Measurements from ENCODE around the gene POLD2. TPM values are rescaled to one million over a fixed set of nuclear protein-coding genes. Genes with fewer than 3 reads are reported as not detected.

Gene POLD2
- total RNA-seq, 1 experiment from 2014 or later, result 179 TPM

DNA sequence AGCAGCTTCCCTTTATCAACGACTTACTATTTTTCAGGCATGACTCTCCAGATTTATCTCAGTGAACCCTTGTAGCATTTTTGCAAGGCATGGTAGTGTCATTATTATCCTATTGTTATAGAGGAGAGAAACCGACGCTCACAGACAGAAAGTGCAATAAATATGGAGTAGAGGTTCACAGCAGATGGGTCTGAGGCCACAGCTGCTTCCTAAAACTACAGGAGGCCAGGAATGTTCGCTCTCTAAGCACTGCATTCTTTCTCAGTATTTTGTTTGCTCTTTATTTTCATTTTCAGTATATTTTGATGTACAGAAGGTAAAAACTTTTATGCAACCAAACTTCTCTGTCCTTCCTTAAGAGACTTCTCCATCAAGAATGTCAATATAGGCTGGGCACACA is 23.7 kb downstream of the POLD2 start:
- Mint-ChIP-seq H3K36me3 (ENCODE audit: insufficient read depth, unreplicated experiment) (peaks cover 7% of the 10 kb centered on the region), H3K9me3 (ENCODE audit: unreplicated experiment) (no peaks in the 10 kb centered on the region), H3K4me1 (ENCODE audit: insufficient read depth, unreplicated experiment) (peaks cover 19% of the 10 kb centered on the region), H3K27ac (ENCODE audit: low read depth, unreplicated experiment) (no peak overlapping the region), H3K4me3 (ENCODE audit: unreplicated experiment) (no peak overlapping the region), H3K27me3 (ENCODE audit: insufficient read depth, unreplicated experiment) (no peaks in the 10 kb centered on the region)
- POLR2A ChIA-PET, result interaction anchor here (0.9 kb wide), 1 partner anchor 31 kb away, joined by 5 read pairs; no protein-coding TSS in a partner anchor
- CTCF ChIA-PET, result no interaction called here
- intact Hi-C loops (cut with micrococcal nuclease), result no loop called here
- TF ChIP-seq, protein P1, sequence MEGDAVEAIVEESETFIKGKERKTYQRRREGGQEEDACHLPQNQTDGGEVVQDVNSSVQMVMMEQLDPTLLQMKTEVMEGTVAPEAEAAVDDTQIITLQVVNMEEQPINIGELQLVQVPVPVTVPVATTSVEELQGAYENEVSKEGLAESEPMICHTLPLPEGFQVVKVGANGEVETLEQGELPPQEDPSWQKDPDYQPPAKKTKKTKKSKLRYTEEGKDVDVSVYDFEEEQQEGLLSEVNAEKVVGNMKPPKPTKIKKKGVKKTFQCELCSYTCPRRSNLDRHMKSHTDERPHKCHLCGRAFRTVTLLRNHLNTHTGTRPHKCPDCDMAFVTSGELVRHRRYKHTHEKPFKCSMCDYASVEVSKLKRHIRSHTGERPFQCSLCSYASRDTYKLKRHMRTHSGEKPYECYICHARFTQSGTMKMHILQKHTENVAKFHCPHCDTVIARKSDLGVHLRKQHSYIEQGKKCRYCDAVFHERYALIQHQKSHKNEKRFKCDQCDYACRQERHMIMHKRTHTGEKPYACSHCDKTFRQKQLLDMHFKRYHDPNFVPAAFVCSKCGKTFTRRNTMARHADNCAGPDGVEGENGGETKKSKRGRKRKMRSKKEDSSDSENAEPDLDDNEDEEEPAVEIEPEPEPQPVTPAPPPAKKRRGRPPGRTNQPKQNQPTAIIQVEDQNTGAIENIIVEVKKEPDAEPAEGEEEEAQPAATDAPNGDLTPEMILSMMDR (IDR thresholded peaks at IDR 0.05; ENCODE audit: unreplicated experiment), result no peak
- DNase-seq (ENCODE audit: unreplicated experiment), result no peak
- no TSS peak for BruUV-seq (replicated peaks)

DNA sequence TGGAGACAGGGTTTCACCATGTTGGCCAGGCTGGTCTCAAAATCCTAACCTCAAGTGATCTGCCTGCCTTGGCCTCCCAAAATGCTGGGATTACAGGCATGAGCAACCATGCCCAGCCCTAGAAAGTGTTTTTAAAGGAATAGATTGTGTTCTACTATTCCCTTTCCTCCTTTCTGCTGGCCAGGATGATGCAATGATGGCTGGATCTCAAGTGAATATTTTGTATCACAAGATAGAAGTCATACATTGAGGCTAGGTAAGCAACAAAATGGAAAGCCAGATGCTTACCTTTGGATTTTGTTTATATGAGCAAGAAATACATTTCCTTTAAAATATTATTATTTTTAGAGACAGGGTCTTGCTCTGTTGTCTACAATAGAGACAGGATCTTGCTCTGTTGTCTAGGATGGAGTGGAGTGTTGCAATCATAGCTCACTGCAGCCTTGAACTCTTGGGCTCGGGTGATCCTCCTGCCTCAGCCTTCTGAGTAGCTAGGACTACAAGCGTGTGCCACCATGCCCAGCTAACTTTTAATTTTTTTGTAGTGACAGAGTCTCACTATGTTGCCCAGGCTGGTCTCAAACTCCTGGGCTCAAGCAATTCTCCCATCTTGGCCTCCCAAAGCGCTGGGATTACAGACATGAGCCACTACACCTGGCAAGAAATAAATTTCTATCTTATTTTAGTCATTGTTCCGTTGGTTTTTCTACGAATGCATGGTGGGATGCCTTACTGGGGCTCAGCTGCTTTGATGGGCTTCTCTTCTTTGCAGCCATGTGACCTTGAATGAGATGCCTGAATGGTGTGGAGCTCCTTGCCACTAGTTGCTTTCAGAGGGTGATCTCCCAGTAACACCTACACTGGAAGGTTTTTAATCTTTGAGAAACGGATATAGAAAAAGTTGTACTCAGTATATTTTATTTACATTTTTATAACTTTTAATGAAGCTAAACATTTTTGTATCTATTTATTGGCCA is 25.0 kb downstream of the POLD2 start:
- Mint-ChIP-seq H3K27me3 (ENCODE audit: insufficient read depth, unreplicated experiment) (no peaks in the 10 kb centered on the region), H3K27ac (ENCODE audit: low read depth, unreplicated experiment) (no peak overlapping the region), H3K36me3 (ENCODE audit: insufficient read depth, unreplicated experiment) (peaks cover 7% of the 10 kb centered on the region), H3K4me3 (ENCODE audit: unreplicated experiment) (no peak overlapping the region), H3K4me1 (ENCODE audit: insufficient read depth, unreplicated experiment) (peaks cover 19% of the 10 kb centered on the region), H3K9me3 (ENCODE audit: unreplicated experiment) (no peaks in the 10 kb centered on the region)
- no TSS peak for BruUV-seq (replicated peaks)
- POLR2A ChIA-PET, result interaction anchor here (0.8 to 1.3 kb wide), 3 partner anchors 11 to 30 kb away, joined by 3 to 5 read pairs (median 5); no protein-coding TSS in a partner anchor
- no peak for DNase-seq (ENCODE audit: unreplicated experiment)
- CTCF ChIA-PET, result interaction anchor here (0.6 kb wide), 2 partner anchors 22 to 186 kb away, joined by 3 read pairs; no protein-coding TSS in a partner anchor
- intact Hi-C loops (cut with micrococcal nuclease), result no loop called here
- TF ChIP-seq, protein P1 (IDR thresholded peaks at IDR 0.05; ENCODE audit: unreplicated experiment), result no peak

DNA sequence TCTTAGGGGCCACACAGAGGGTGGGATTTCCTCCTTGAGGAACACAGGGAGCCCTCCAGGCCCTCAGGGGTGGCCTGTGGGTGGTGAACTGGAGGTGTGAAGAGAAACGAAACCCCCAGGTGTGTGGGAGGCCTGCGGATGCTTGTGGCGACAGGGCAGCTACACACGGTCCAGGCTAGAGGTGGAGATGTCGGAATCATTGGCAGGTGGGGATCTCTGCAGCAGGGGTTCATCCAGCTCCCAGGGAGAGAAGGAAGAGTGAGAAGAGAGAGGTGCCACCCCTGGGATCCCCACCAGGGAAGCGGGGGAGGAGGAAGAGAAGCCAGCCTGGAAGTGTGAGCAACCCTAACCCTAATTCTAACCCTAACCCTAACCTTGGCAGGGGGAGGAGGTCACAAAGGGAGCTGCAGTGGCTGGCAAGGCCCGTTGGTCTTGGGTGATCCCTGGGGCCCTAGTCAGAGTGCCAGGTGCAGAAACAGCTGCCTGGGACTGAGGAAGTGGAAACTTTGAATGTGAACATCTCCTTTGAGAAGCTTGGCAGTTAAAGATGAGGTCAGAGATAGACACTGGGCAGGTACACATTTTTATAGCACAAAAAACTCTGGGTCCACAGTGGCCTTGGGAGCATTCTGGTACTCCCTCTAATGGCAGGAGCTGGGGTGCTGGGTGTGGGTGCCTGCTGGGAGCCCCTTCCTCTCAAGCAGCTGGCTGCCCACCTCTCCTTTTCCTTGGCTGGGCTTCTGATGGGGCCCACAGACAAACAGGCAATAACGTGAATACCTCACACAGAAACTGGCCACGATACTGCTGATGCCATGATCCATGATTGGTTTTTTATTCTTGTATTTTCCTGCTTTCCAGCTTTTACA is 26.1 kb downstream of the POLD2 start:
- CTCF ChIA-PET, result interaction anchor here (0.6 kb wide), 1 partner anchor 146 kb away, joined by 3 read pairs; no protein-coding TSS in a partner anchor
- TF ChIP-seq, protein P1 (IDR thresholded peaks at IDR 0.05; ENCODE audit: unreplicated experiment), result no peak
- intact Hi-C loops (cut with micrococcal nuclease), result no loop called here
- BruUV-seq (replicated peaks), result no TSS peak
- Mint-ChIP-seq H3K9me3 (ENCODE audit: unreplicated experiment) (no peaks in the 10 kb centered on the region), H3K4me1 (ENCODE audit: insufficient read depth, unreplicated experiment) (peaks cover 9% of the 10 kb centered on the region), H3K4me3 (ENCODE audit: unreplicated experiment) (no peak overlapping the region), H3K27me3 (ENCODE audit: insufficient read depth, unreplicated experiment) (no peaks in the 10 kb centered on the region), H3K27ac (ENCODE audit: low read depth, unreplicated experiment) (no peak overlapping the region), H3K36me3 (ENCODE audit: insufficient read depth, unreplicated experiment) (peaks cover 7% of the 10 kb centered on the region)
- POLR2A ChIA-PET, result interaction anchor here (1.7 kb wide), 1 partner anchor 26 kb away, joined by 5 read pairs; the partner anchor contains the start of gene POLD2
- DNase-seq (ENCODE audit: unreplicated experiment), result no peak
